HG03565 (cell line): ENCODE results near the gene SCRN1.

ENCODE experiments used
- ATAC-seq: cut with Tn5 transposase; IDR thresholded peaks from one replicate; pipeline ENCODE4 v1.9.1; 2021; ENCODE audit warnings: mild to moderate bottlenecking, moderate library complexity; ENCODE audit not compliant: unreplicated experiment

SCRN1 gene

GRCh38 chr7:29989257-29989995 is at the start of gene SCRN1:
Gene SCRN1, minus strand, starts transcription at chr7:29989801. Its CDS starts 20,734 bp downstream, at chr7:29969067.
- no peak for ATAC-seq

- no peak for ATAC-seq
These were observed 48.8 kb upstream of the SCRN1 start for GRCh38 chr7:30038196-30038980.

GRCh38 chr7:30036220-30036619 is 46.6 kb upstream of the SCRN1 start:
- ATAC-seq: no peak

GRCh38 chr7:30034501-30034900 is 44.9 kb upstream of the SCRN1 start:
- ATAC-seq: no peak

- ATAC-seq: no peak
These were observed 42.9 kb upstream of the SCRN1 start for GRCh38 chr7:30032310-30033125.

GRCh38 chr7:30029696-30030095 is 40.1 kb upstream of the SCRN1 start:
- ATAC-seq: no peak

- ATAC-seq: peak; percentile 3
These were observed 39.4 kb upstream of the SCRN1 start for GRCh38 chr7:30028749-30029635.

- peak; percentile 33 for ATAC-seq
These were observed 38.7 kb upstream of the SCRN1 start, which contains the start of gene PLEKHA8 for GRCh38 chr7:30028216-30028748. Gene PLEKHA8, plus strand, starts transcription at chr7:30028412. Its CDS starts 351 bp downstream, at chr7:30028763.

- ATAC-seq: no peak
These were observed 38.2 kb upstream of the SCRN1 start for GRCh38 chr7:30027740-30028215.

GRCh38 chr7:30027065-30027456 is 37.5 kb upstream of the SCRN1 start:
- no peak for ATAC-seq

- peak; percentile 82 for ATAC-seq
These were observed 36.8 kb upstream of the SCRN1 start, which contains the start of gene FKBP14 for GRCh38 chr7:30026229-30027064. Gene FKBP14, minus strand, starts transcription at chr7:30026702. Its CDS starts 194 bp downstream, at chr7:30026508.

- ATAC-seq: no peak
These were observed 33.9 kb upstream of the SCRN1 start for GRCh38 chr7:30023524-30023923.

- no peak for ATAC-seq
These were observed 33.4 kb upstream of the SCRN1 start for GRCh38 chr7:30022991-30023390.

- no peak for ATAC-seq
These were observed 30.9 kb upstream of the SCRN1 start for GRCh38 chr7:30020535-30020934.

GRCh38 chr7:30019960-30020359 is 30.4 kb upstream of the SCRN1 start:
- ATAC-seq: no peak

GRCh38 chr7:30019387-30019786 is 29.8 kb upstream of the SCRN1 start:
- no peak for ATAC-seq

GRCh38 chr7:30018451-30018850 is 28.9 kb upstream of the SCRN1 start:
- ATAC-seq: no peak

GRCh38 chr7:30012757-30013156 is 23.2 kb upstream of the SCRN1 start:
- ATAC-seq: no peak

- ATAC-seq: no peak
These were observed 20.4 kb upstream of the SCRN1 start for GRCh38 chr7:30010021-30010420.
